Stimulated activated CD8-positive, alpha-beta memory T cell treated with anti-CD3 and anti-CD28 coated beads, Interleukin-7, amount 100 ng/mL, for 4 hours (primary cell): ENCODE measurements around the gene CDK5RAP1.
"Not testable (repeated sequence)": the region's sequence is repeated elsewhere in the genome, so short reads cannot be mapped to it uniquely, and the experiment has no call there.

Experiments
- DNase-seq, 2 donors: peaks; one replicate each; pipeline ENCODE4 v3.0.0-alpha.2; 2020; ENCODE audit warnings: low read depth in 2 of 2

CDK5RAP1 gene

DNA sequence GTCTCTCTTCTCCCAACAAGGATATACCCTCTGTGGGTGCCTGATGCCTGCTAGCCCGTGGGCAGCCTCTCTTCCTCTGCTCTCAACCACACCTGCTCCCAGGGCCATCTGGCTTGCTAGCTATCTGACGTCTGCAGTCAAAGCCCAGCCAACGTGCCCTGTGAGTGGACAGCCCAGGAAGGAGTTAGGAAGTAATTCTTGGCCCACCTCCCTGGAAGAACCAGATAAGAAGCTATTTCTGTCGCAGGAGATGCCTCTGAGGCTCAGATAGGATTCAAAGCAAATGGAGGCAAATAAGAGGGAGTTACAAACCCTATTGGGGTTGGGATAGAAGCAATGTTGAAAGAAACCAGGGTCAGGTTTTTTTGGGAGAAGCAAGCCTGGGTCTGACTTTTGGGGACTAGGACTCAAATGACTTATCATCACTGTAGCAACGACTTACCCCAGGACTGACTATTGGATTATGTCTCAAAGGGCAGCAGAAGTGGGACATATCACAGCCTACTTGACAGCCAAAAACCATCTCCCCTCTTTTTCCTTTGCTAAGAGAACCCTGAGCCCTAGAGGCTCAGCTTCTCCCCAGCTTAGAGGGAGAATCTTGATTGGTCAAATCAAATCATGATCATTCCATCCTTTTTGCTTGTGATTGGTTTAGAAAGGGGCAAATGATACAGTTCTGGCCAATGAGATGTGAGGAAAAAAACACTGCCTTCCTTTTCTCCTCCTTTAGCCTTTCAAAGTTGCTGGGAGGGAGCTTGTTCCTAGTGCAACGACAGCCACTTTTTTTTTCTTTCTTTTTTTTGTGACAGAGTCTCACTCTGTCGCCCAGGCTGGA lies 18.0 kb upstream of the CDK5RAP1 start:
- DNase-seq = no peak

DNA sequence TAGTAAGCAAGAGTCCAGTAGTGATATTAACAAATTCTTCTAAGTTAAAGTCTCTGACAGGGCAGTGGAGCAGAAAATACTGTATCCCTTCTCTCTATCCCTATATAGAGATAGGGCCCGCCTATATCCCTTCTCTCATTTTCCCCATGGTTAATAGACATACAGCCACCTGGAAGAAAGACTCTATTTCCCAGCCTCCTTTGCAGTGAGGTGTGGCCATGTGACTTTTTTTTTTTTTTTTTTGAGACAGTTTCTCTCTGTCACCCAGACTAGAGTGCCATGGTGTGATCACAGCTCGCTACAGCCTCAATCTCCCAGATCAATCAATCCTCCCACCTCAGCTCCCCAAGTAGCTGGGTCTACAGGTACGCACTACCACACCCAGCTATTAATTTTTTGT lies 16.7 kb upstream of the CDK5RAP1 start:
- DNase-seq = no peak

DNA sequence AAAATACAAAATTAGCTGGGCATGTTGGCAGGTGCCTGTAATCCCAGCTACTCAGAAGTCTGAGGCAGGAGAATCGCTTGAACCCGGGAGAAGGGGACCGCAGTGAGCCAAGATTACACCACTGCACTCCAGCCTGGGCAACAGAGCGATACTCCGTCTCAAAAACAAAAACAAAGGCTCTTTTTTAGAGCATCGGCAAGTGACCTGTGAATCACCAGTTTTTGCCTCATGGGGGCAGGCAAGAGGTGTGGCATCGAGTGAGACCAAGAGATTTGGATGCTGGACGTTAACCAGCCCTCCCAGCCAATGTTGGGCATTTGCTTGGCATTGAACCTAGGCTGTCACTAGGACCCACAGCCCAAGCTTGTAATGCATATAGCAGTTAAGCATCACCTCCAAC lies 14.6 kb upstream of the CDK5RAP1 start:
- DNase-seq = no peak

DNA sequence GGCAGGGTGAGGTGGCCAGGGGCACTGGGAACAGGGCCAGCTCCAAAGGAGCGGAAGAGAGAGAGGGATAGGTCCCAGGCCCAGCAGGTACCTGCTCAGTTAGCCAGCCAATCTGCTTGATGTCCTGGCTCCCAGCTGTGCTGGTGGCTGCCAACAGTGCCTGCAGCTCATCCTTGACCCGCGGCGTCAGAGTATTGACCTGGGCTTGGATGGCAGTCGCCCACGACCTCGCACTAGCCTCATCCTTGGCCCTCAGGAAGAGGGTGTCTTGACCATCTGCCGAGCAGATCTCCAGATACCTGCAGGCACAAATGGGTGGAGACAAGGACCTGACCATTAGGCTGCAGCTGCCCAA lies 11.1 kb upstream of the CDK5RAP1 start:
- DNase-seq = no peak

DNA sequence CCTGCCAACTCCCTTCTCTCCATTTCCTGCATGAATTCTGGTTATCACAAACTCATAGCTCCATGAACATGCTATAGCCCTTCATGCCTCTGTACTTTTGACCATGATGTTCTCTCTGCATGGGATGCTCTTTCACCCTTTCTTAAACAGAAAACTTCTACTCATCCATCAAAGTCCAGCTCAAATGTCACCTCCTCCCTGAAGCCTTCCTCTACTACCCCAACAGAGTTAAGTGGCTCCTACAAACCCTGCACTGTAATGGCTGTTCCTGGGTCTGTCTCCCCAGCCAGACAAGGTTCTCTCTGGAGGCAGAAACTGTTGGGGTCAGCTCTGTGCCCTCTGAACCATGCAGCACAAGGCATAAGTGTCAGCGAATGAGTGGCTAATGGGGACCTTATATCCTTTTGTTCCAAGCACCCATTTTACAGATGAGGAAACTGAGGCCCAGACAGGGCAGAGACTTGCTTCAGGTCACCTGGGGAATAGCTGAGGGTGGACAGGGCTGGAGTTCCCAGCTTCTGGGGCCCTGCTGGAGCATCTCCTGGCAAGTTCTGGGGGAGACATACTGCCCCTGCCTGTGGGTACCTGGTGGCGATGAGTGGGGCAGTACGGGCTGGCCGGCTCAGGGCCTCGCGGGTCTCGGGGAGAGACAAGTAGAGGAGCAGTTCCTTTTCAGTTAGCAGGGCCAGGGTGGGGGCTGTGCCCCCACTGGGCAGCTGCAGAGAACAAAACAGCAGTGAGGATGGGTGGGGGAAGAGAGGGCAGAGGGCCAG lies 10.6 kb upstream of the CDK5RAP1 start:
- DNase-seq = no peak

DNA sequence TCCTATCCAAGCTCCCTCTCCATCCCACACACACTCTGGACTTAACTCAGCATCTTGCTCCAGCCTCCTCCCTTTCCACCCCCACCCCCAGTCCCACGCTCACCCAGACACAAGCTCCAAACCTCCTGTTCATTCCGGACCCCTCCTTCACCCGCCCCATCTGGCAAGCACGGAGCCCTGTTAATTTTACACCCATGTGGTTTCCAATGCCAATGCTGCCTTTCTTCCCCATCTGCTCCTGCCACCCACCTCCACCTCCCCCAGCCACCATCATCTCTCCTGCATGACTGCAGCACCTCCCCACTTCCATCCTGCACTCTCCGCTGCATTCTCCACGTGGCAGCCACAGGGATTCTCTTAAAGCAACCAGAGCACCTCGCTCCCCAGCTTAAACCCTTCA lies 9.9 kb upstream of the CDK5RAP1 start:
- DNase-seq = no peak

DNA sequence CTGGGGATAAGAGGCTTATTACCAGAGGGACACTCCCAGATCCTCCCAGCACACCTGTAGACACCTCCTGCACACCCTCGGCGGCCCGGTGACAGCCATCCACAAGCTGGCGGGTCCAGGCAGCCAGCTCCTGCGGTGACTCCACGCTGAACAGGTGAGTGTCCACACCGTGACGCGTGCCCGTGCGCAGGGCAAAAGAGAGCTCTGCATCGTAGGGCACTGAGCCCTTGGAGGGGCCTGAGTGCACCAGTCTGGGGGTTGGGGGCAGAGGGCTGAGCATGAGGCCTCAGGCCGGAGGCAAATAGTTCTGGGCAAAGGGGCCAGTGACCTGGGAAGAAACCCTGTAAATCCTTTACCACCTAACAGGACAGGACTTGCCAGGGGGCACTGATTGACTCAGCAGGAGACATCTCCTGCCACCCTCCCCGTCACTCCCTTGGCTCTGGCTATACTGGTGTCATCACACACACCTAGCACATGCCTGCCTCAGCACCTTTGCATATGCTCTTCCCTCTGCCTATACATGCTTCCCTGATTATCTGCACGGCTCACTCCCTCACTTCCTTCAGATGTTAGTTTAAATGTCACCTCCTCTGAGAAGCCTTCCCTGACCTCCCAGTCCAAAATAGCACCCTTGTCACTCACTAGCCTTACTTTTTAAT lies 8.9 kb upstream of the CDK5RAP1 start:
- no peak for DNase-seq

DNA sequence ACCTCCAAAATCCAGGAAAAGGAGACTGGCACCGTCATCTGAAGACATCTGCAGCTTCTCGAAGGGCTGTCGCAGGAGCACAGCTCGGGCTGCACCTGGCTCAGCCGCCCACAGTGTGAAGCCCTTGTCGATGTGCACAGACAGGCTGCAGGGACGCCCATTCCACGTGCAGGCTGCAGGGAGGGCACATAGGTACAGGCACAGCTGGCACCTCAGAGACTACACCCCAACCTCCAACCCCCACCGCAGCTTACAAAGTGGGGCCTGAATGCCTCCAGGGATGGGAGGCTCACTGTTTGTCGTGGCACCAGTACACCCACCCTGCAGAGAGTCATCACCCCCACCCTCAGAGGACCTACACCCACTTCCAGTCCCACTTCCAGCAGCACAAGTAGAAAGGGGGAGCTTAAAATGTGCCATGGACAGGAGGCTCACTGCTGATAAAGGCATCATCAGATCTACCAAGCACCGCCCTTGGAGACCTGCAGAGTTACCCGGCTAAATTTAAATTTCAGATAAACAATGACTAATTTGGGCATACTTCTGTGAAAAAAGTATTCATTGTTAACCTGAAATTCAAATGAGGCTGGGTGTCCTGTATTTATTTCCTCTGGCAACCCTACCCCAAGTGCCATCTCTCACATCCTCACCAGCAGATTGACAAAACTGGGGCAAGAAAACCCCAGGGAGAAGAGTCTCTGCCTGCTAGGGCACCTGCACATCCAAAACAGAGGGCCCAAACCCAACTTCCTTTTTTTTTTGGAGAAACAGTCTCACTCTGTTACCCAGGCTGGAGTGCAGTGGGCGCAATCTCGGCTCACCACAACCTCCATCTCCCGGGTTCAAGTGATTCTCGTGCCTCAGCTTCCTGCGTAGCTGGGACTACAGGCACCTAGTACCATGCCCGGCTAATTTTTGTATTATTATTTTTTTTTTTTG lies 7.7 kb upstream of the CDK5RAP1 start:
- no peak for DNase-seq

DNA sequence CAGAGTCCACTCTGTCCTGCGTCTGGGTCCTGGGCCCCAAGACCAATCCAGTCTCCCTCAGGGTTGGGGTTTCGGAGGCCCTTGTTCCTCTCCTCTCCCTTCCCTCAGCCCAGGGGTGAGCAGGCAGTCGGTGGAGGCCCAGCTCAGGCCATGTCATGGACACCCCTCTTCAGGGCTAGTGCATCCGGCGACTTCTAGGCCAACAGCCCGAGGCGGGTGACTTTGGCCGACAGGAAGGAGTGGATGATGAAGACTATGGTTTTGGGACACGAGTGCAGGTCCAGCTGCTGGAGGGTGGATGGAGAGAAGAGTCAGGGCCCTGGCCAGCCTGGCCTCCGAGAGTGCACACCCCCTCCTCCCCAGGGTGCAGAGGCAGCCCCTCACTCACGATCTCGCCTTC lies 7.0 kb upstream of the CDK5RAP1 start:
- DNase-seq = no peak

DNA sequence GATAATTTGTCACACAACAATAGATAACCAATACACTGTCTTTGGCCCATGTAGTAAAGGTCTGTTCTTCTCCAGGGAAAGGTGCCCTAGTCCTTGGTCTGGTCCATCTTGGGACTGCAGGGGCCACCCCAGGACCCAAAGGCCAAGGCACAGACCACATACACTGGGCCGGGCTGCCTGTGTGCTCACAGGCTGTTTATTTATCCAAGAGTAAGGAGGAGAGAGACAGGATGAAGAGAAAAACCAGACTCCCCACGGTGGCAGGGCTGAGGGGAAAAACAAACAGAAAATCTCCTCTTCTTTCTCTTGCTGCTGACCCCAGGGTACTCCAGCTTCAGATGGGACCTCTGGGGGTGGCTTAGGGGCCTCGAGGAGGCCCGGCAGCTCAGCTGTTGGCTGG lies 6.5 kb upstream of the CDK5RAP1 start:
- no peak for DNase-seq

DNA sequence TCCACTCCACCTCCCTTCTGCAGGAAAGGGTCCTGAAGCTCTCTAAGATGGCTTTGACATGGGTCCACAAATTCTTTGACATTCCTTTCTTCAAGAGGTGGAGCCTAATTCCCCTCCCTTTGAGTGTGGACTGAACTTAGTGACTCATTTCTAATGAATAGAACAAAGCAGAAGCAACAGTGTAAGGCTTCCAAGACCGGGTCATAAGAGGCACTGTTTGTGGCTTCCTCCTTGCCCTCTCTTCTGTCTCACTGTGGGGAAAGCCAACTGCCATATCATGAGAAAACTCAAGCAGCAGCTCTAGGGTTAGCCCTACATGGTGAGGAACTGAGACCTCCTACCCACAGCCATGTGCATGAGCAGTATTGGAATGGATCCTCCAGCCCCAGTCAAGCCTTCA lies 5.9 kb upstream of the CDK5RAP1 start:
- no peak for DNase-seq

DNA sequence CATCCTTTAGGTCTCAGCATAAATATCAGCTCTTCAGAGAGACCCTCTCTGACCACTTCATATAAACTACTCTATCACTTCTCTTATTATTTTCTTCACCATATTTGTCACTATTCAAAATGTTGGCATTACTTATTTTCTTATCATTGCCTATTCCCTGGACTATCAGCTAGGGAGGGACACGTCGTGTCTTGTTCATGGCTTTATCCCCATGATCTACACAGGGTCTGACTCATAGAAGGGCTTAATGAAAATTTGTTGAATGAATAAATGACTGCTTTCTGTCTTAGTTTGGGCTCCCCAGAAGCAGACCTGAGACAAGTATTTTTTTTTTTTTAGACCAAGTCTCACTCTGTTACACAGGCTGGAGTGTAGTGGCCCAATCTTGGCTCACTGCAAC lies 3.0 kb upstream of the CDK5RAP1 start:
- DNase-seq = no peak

DNA sequence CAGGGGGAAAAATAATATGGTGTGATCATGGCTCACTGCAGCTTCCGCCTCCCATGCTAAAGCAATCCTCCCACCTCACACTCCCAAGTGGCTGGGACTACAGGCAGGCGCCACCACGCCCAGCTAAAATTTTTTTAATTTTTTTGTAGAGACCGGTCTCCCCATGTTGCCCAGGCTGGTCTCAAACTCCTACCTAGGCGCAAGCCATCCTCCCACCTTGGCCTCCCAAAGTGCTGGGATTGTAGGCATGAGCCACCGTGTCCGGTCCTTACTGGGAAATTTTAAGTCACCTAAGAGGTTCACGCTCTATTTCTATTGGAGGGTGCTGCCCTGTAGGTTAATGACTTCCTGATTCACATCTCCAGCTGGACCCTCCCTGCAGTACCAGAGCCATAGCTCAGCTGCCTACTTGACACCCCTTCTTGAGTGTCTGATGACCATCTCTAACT lies 626 bp upstream of the CDK5RAP1 start:
- no peak for DNase-seq

DNA sequence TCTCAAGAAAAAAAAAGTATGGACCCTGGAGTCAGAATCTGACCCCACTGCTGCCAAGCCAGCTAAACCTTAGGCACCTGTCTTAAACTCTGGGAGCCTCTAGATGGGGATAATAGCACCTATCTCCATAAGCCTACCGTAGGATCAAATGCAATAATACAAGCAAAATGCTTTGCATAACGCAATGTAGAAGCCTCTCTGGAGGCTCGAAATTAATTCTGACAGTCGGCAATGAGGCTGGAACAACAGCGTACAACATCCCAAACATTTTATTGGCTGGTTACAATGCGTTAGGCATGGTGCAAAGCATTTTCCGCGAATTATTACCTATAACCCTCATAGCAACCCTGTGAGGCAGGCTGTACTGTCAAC lies 521 bp downstream of the CDK5RAP1 start:
- no peak for DNase-seq

DNA sequence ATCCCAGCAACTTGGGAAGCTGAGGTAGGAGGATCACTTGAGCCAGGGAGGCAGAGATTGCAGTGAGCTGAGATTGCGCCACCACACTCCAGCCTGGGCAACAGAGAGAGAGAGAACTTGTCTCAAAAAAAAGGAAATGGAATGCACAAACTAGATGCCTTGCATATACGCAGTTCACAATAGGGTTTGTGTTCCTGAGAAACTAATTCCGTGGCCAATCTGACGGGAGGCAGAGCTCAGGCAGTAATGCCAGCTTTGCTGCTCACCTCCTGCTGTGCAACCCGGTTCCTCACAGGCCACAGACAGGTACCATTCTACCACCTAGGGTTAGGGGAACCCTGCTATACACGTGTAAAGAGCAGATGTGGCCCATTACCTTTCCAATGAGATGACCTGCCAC lies 1.4 kb downstream of the CDK5RAP1 start:
- DNase-seq = no peak

DNA sequence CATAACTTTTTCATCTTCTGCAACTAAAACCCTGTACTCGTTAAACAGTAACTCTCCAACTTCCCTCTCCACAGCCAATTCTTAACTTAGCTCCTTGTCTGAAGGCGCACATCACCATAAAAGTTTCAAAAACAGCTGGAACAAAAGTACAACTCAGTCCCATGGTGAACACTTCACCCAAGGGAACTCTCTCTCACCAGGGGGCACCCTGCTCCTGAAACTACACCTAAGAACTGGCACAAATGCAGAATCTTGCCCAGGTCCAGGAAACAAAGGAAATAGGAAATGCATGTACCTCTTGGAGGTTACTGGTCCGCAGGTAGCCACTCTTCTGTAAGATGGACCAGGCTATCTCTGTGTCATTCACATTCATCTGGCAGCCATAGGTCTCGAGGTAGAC lies 6.6 kb downstream of the CDK5RAP1 start:
- no peak for DNase-seq

DNA sequence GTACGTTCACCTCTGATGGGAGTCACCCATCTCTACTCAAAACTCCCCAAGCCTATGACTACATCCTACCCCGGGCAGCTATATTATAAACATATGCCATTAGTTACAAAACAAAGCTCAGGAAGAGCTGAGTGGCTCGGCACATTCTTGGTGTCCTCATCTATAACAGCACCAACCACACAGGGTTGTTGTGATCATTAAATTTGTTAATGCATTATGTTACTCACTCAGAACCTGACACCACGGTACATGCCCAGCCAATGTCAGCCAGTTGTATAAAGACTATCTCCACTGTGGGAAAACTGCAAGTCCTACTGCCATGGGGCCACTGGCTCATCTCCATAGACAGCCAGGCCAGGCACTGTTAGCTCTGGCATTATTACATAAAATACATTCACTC lies 7.7 kb downstream of the CDK5RAP1 start:
- DNase-seq = no peak

DNA sequence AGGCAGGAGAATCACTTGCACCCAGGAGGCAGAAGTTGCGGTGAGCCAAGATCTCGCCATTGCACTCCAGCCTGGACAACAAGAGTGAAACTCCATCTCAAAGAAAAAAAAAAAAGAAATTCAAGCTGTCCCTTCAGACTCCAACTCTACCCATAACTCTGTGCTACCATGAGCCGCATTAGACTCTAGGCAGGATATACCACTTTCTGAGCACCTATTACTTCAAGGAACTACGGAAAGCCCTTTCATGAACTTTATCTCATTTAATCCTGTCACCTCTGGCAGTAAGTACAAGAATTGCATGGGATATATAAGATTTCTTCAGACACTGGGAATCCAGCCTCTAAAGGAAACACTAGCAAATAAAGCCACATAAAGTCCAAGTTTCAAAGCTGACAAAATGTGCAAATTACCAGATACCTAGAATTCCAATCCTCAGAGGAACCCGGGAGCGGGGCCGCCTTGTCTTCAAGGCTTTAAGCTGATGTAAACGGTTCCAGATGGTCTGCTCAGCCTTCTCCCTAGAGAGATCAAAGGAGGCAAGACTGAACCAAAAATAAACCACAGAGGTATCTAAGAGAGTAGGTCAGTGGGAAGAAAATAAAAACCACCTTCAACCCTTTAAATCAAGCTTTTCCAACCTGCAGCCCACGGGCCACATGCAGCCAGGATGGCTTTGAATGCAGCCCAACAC lies 9.4 kb downstream of the CDK5RAP1 start:
- no peak for DNase-seq

DNA sequence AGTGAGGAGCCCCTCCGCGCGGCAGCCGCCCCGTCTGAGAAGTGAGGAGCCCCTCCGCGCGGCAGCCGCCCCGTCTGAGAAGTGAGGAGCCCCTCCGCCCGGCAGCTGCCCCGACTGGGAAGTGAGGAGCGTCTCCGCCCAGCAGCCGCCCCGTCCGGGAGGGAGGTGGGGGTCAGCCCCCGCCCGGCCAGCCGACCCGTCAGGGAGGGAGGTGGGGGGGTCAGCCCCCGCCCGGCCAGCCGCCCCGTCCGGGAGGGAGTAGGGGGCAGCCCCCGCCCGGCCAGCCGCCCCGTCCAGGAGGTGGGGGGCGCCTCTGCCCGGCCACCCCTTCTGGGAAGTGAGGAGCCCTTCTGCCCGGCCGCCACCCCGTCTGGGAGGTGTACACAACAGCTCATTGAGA lies 12.0 kb downstream of the CDK5RAP1 start:
- not testable (repeated sequence) for DNase-seq

DNA sequence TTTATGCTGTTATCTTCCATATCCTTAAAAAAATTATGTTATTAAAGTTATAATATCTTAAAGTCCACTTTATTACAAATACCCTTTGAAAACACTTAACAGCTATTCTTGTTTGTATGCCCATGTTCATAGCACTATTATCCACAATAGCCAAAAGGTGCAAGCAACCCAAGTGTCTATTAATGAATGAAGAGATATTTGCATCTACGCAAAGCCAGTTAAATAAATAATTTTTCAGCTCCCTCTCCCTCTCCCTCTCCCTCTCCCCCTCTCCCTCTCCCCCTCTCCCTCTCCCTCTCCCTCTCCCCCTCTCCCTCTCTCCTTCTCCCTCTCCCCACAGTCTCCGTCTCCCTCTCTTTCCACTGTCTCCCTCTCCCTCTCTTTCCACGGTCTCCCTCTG lies 13.1 kb downstream of the CDK5RAP1 start:
- DNase-seq = no peak

DNA sequence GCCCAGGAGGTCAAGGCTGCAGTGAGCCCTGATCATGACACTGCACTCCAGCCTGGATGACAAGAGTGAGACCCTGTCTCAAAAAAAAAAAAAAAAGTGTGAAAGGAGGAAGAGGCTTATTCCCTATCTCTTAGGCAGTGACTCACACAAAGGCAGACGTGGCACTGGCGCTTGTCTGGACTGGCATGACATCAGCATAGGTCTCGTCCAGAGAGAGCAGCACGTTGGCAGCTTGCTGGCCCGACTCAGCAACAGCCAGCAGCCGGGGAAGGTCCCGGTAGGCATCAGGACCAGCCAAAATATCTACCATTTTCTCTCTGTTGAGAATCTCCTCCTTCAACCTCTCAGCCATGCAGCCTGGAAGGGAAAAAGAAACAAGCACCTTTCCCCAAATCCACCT lies 14.1 kb downstream of the CDK5RAP1 start:
- DNase-seq = no peak
